Measurements from ENCODE around the gene ARID3C.

The ARID3C gene

GRCh38 chr9:34606905-34607304 lies 22.0 kb downstream of the ARID3C start:
- no peak overlapping the region for H3K4me3 ChIP-seq (ENCODE audit: low read depth, low read length)
- DNase-seq = no peak
- no peak overlapping the region for H2BK5ac ChIP-seq (ENCODE audit: low read depth, low read length, poor library complexity)
- H4K12ac ChIP-seq (ENCODE audit: low read depth, low read length) = no peak overlapping the region
- no peak overlapping the region for H2AFZ ChIP-seq (ENCODE audit: insufficient read depth, low read length, poor library complexity)
- no peak overlapping the region for H3K18ac ChIP-seq (ENCODE audit: low read length)
- no peak overlapping the region for H4K8ac ChIP-seq (ENCODE audit: low read depth, low read length)
- no peak overlapping the region for H3K23ac ChIP-seq (ENCODE audit: low read length)
- no peak overlapping the region for H3K9ac ChIP-seq (ENCODE audit: low read length)
- peaks cover 5% of the 10 kb centered on the region for H3K79me1 ChIP-seq (ENCODE audit: low read length)
- peaks cover 6% of the 10 kb centered on the region in 2 experiments for H3K4me1 ChIP-seq (ENCODE audit: control insufficient read depth in 1 of 2, insufficient read depth in 2 of 2, low read length in 2 of 2)
- H3K9me3 ChIP-seq (ENCODE audit: insufficient read depth, low read depth, low read length) = no peaks in the 10 kb centered on the region
- no CpG with 5 or more reads among the region's 3 CpGs for WGBS (ENCODE audit: extremely low coverage, insufficient coverage, insufficient read length)
- H3K79me2 ChIP-seq (ENCODE audit: control insufficient read depth, insufficient read depth, low read length, poor library complexity) = peaks cover 5% of the 10 kb centered on the region
- H3K14ac ChIP-seq (ENCODE audit: low read length) = no peak overlapping the region
- no peak overlapping the region for H2BK12ac ChIP-seq (ENCODE audit: low read length)
- H3K4ac ChIP-seq (ENCODE audit: low read depth, low read length) = no peak overlapping the region
- H2BK120ac ChIP-seq (ENCODE audit: insufficient read depth, low read length, poor library complexity) = no peak overlapping the region
- no peak overlapping the region for H2AK5ac ChIP-seq (ENCODE audit: low read length)
- no peaks in the 10 kb centered on the region for H3K27me3 ChIP-seq (ENCODE audit: insufficient read depth, low read length)
- H3K4me2 ChIP-seq (ENCODE audit: low read length) = no peak overlapping the region
- no peak overlapping the region for H4K91ac ChIP-seq (ENCODE audit: low read depth, low read length)
- H3K36me3 ChIP-seq (ENCODE audit: control insufficient read depth in 1 of 2, insufficient read depth in 2 of 2, low read length in 2 of 2) = no peaks in the 10 kb centered on the region
- no peak overlapping the region for H3K27ac ChIP-seq (ENCODE audit: low read depth, low read length)

GRCh38 chr9:34606190-34606589 lies 22.7 kb downstream of the ARID3C start:
- H2BK5ac ChIP-seq (ENCODE audit: low read depth, low read length, poor library complexity) = no peak overlapping the region
- no peaks in the 10 kb centered on the region for H3K36me3 ChIP-seq (ENCODE audit: control insufficient read depth in 1 of 2, insufficient read depth in 2 of 2, low read length in 2 of 2)
- no peak overlapping the region for H4K8ac ChIP-seq (ENCODE audit: low read depth, low read length)
- H3K79me1 ChIP-seq (ENCODE audit: low read length) = no peaks in the 10 kb centered on the region
- no peak overlapping the region for H3K27ac ChIP-seq (ENCODE audit: low read depth, low read length)
- DNase-seq = no peak
- no peak overlapping the region for H2BK120ac ChIP-seq (ENCODE audit: insufficient read depth, low read length, poor library complexity)
- no peak overlapping the region for H2AFZ ChIP-seq (ENCODE audit: insufficient read depth, low read length, poor library complexity)
- no peak overlapping the region for H3K23ac ChIP-seq (ENCODE audit: low read length)
- H3K27me3 ChIP-seq (ENCODE audit: insufficient read depth, low read length) = no peaks in the 10 kb centered on the region
- no peak overlapping the region for H2BK12ac ChIP-seq (ENCODE audit: low read length)
- H3K9me3 ChIP-seq (ENCODE audit: insufficient read depth, low read depth, low read length) = no peaks in the 10 kb centered on the region
- H3K4me3 ChIP-seq (ENCODE audit: low read depth, low read length) = no peak overlapping the region
- peaks cover 1% of the 10 kb centered on the region in 2 experiments for H3K4me1 ChIP-seq (ENCODE audit: control insufficient read depth in 1 of 2, insufficient read depth in 2 of 2, low read length in 2 of 2)
- no peak overlapping the region for H3K18ac ChIP-seq (ENCODE audit: low read length)
- no peak overlapping the region for H3K14ac ChIP-seq (ENCODE audit: low read length)
- H4K91ac ChIP-seq (ENCODE audit: low read depth, low read length) = no peak overlapping the region
- H3K4ac ChIP-seq (ENCODE audit: low read depth, low read length) = no peak overlapping the region
- H4K12ac ChIP-seq (ENCODE audit: low read depth, low read length) = no peak overlapping the region
- no peaks in the 10 kb centered on the region for H3K79me2 ChIP-seq (ENCODE audit: control insufficient read depth, insufficient read depth, low read length, poor library complexity)
- H3K9ac ChIP-seq (ENCODE audit: low read length) = no peak overlapping the region
- H3K4me2 ChIP-seq (ENCODE audit: low read length) = no peak overlapping the region
- no peak overlapping the region for H2AK5ac ChIP-seq (ENCODE audit: low read length)

GRCh38 chr9:34603610-34604231 lies 25.1 kb downstream of the ARID3C start:
- Histone ChIP-seq H3K4me2 (ENCODE audit: low read length) (no peak overlapping the region), H2AFZ (ENCODE audit: insufficient read depth, low read length, poor library complexity) (no peak overlapping the region), H2BK12ac (ENCODE audit: low read length) (no peak overlapping the region), H4K8ac (ENCODE audit: low read depth, low read length) (no peak overlapping the region), H3K4ac (ENCODE audit: low read depth, low read length) (no peak overlapping the region), H3K9me3 (ENCODE audit: insufficient read depth, low read depth, low read length) (no peaks in the 10 kb centered on the region), H3K79me2 (ENCODE audit: control insufficient read depth, insufficient read depth, low read length, poor library complexity) (no peaks in the 10 kb centered on the region), H3K14ac (ENCODE audit: low read length) (no peak overlapping the region), H3K18ac (ENCODE audit: low read length) (no peak overlapping the region), H2BK5ac (ENCODE audit: low read depth, low read length, poor library complexity) (no peak overlapping the region), H2AK5ac (ENCODE audit: low read length) (no peak overlapping the region), H3K27ac (ENCODE audit: low read depth, low read length) (no peak overlapping the region), H4K91ac (ENCODE audit: low read depth, low read length) (no peak overlapping the region), H3K4me1 (ENCODE audit: control insufficient read depth in 1 of 2, insufficient read depth in 2 of 2, low read length in 2 of 2) (peaks cover 0 to 1% of the 10 kb centered on the region in 2 experiments), H3K79me1 (ENCODE audit: low read length) (no peaks in the 10 kb centered on the region), H4K12ac (ENCODE audit: low read depth, low read length) (no peak overlapping the region), H2BK120ac (ENCODE audit: insufficient read depth, low read length, poor library complexity) (no peak overlapping the region), H3K23ac (ENCODE audit: low read length) (no peak overlapping the region), H3K36me3 (ENCODE audit: control insufficient read depth in 1 of 2, insufficient read depth in 2 of 2, low read length in 2 of 2) (no peaks in the 10 kb centered on the region), H3K27me3 (ENCODE audit: insufficient read depth, low read length) (no peaks in the 10 kb centered on the region), H3K9ac (ENCODE audit: low read length) (no peak overlapping the region), H3K4me3 (ENCODE audit: low read depth, low read length) (no peak overlapping the region)
- no CpG with 5 or more reads among the region's 4 CpGs for WGBS (ENCODE audit: extremely low coverage, insufficient coverage, insufficient read length)
- peak; percentile 64 to 92 for DNase-seq

- H4K12ac ChIP-seq (ENCODE audit: low read depth, low read length) = no peak overlapping the region
- H3K4me2 ChIP-seq (ENCODE audit: low read length) = no peak overlapping the region
- H3K4me1 ChIP-seq (ENCODE audit: control insufficient read depth in 1 of 2, insufficient read depth in 2 of 2, low read length in 2 of 2) = peaks cover 0 to 1% of the 10 kb centered on the region in 2 experiments
- no peak overlapping the region for H2BK120ac ChIP-seq (ENCODE audit: insufficient read depth, low read length, poor library complexity)
- no peak overlapping the region for H3K4ac ChIP-seq (ENCODE audit: low read depth, low read length)
- no peak overlapping the region for H2AK5ac ChIP-seq (ENCODE audit: low read length)
- H3K14ac ChIP-seq (ENCODE audit: low read length) = no peak overlapping the region
- H3K36me3 ChIP-seq (ENCODE audit: control insufficient read depth in 1 of 2, insufficient read depth in 2 of 2, low read length in 2 of 2) = no peaks in the 10 kb centered on the region
- H3K27me3 ChIP-seq (ENCODE audit: insufficient read depth, low read length) = no peaks in the 10 kb centered on the region
- H4K91ac ChIP-seq (ENCODE audit: low read depth, low read length) = no peak overlapping the region
- H2BK12ac ChIP-seq (ENCODE audit: low read length) = no peak overlapping the region
- WGBS (ENCODE audit: extremely low coverage, insufficient coverage, insufficient read length) = no CpG with 5 or more reads among the region's 6 CpGs
- DNase-seq = no peak
- no peak overlapping the region for H3K27ac ChIP-seq (ENCODE audit: low read depth, low read length)
- H2AFZ ChIP-seq (ENCODE audit: insufficient read depth, low read length, poor library complexity) = no peak overlapping the region
- no peak overlapping the region for H4K8ac ChIP-seq (ENCODE audit: low read depth, low read length)
- H3K9me3 ChIP-seq (ENCODE audit: insufficient read depth, low read depth, low read length) = no peaks in the 10 kb centered on the region
- H3K18ac ChIP-seq (ENCODE audit: low read length) = no peak overlapping the region
- H3K79me2 ChIP-seq (ENCODE audit: control insufficient read depth, insufficient read depth, low read length, poor library complexity) = no peaks in the 10 kb centered on the region
- H3K79me1 ChIP-seq (ENCODE audit: low read length) = no peaks in the 10 kb centered on the region
- H3K4me3 ChIP-seq (ENCODE audit: low read depth, low read length) = no peak overlapping the region
- no peak overlapping the region for H3K9ac ChIP-seq (ENCODE audit: low read length)
- no peak overlapping the region for H2BK5ac ChIP-seq (ENCODE audit: low read depth, low read length, poor library complexity)
- H3K23ac ChIP-seq (ENCODE audit: low read length) = no peak overlapping the region
Measured at GRCh38 chr9:34601937-34602573, 26.8 kb downstream of the ARID3C start.
